ENCODE results near the gene ATP2C2. TPM values are rescaled to one million over a fixed set of nuclear protein-coding genes. Genes with fewer than 3 reads are reported as not detected.

Gene ATP2C2
- total RNA-seq, 1 experiment from 2014 or later = 4.0 TPM

GRCh38 chr16:84423416-84423837 is 55.1 kb downstream of the ATP2C2 start:
- Histone ChIP-seq H3K79me1 (ENCODE audit: insufficient read depth, low read depth, low read length, poor library complexity, severe bottlenecking) (no peaks in the 10 kb centered on the region), H2AK5ac (ENCODE audit: insufficient read length, low read length) (no peak overlapping the region), H2BK12ac (ENCODE audit: insufficient read length, low read depth, low read length) (no peak overlapping the region), H2AFZ (ENCODE audit: low read length) (no peak overlapping the region), H3K18ac (ENCODE audit: insufficient read length, low read depth, low read length) (no peak overlapping the region), H3K27me3 (ENCODE audit: insufficient read depth, low read length) (no peaks in the 10 kb centered on the region), H3K56ac (ENCODE audit: insufficient read length, low read depth, low read length) (no peak overlapping the region), H4K8ac (replicated peaks; ENCODE audit: insufficient read length, low read depth, low read length) (no peak overlapping the region), H3T11ph (ENCODE audit: low read length) (no peak overlapping the region), H2BK5ac (ENCODE audit: insufficient read length, low read length) (no peak overlapping the region), H4K20me1 (ENCODE audit: control insufficient read depth, insufficient read depth, insufficient read length) (no peaks in the 10 kb centered on the region), H3K9ac (ENCODE audit: extremely low read depth, insufficient read length, low read length) (no peak overlapping the region), H3K14ac (ENCODE audit: insufficient read depth, low read length) (no peak overlapping the region), H4K91ac (ENCODE audit: insufficient read length, low read depth, low read length) (no peak overlapping the region), H2BK20ac (ENCODE audit: low read depth, low read length, poor library complexity, severe bottlenecking) (no peak overlapping the region), H3K4ac (ENCODE audit: low read depth, low read length) (no peak overlapping the region), H2BK120ac (ENCODE audit: low read depth, low read length, poor library complexity, severe bottlenecking) (no peak overlapping the region), H3K23ac (ENCODE audit: insufficient read length, low read depth, low read length) (no peak overlapping the region), H3K9me3 (ENCODE audit: control insufficient read depth, low read depth, low read length) (no peaks in the 10 kb centered on the region), H3K4me2 (ENCODE audit: insufficient read depth, insufficient read length, low read length) (no peak overlapping the region), H3K4me1 (ENCODE audit: insufficient read depth, low read length) (no peaks in the 10 kb centered on the region), H2BK15ac (ENCODE audit: low read depth, low read length) (no peak overlapping the region), H4K5ac (ENCODE audit: insufficient read length, low read depth, low read length) (no peak overlapping the region), H3K79me2 (ENCODE audit: insufficient read depth, low read length) (no peaks in the 10 kb centered on the region), H3K27ac (ENCODE audit: insufficient read length, low read depth, low read length) (no peak overlapping the region), H3K23me2 (ENCODE audit: insufficient read length, low read depth, low read length, poor library complexity, severe bottlenecking) (no peaks in the 10 kb centered on the region)
- H3K4me3 Mint-ChIP-seq = no peak overlapping the region
- DNase-seq = no peak
- peaks cover 26% of the 10 kb centered on the region for H3K27me3 Mint-ChIP-seq (ENCODE audit: low read depth)
- no peak for TF ChIP-seq CTCF (conservative IDR thresholded peaks at IDR 0.05)
- no peaks in the 10 kb centered on the region for H3K4me1 Mint-ChIP-seq
- H3K9me3 Mint-ChIP-seq = peaks cover 3 to 6% of the 10 kb centered on the region in 2 experiments; a peak in 2 of 5 replicates
- no peak overlapping the region; a peak in 1 of 7 replicates for H3K27ac Mint-ChIP-seq
- no CpG with 5 or more reads among the region's 4 CpGs for WGBS (ENCODE audit: extremely low coverage, insufficient read length, low lambda C conversion rate)
- H3K36me3 Mint-ChIP-seq (ENCODE audit: insufficient read depth in 1 of 3, low read depth in 3 of 3) = peaks cover 3 to 12% (median 6%) of the 10 kb centered on the region in 3 experiments; a peak in 5 of 7 replicates

All from H9 (cell line).